HG03460 (cell line): ENCODE data around the gene MATN4.

Experiments
- ATAC-seq: cut with Tn5 transposase; IDR thresholded peaks from one replicate; pipeline ENCODE4 v1.9.1; 2021; ENCODE audit not compliant: unreplicated experiment

The MATN4 gene

GRCh38 chr20:45293041-45294002, 14.8 kb downstream of the MATN4 start:
- ATAC-seq = no peak

GRCh38 chr20:45292343-45292742, 15.8 kb downstream of the MATN4 start:
- no peak for ATAC-seq

- ATAC-seq = no peak
These were observed 16.6 kb downstream of the MATN4 start for GRCh38 chr20:45291526-45291925.

- ATAC-seq = no peak
These were observed 17.3 kb downstream of the MATN4 start for GRCh38 chr20:45290677-45291355.

- ATAC-seq = no peak
These were observed 18.0 kb downstream of the MATN4 start for GRCh38 chr20:45289942-45290676.

GRCh38 chr20:45288860-45289259, 19.2 kb downstream of the MATN4 start:
- no peak for ATAC-seq

GRCh38 chr20:45288376-45288775, 19.7 kb downstream of the MATN4 start:
- no peak for ATAC-seq

GRCh38 chr20:45283551-45284057, 24.5 kb downstream of the MATN4 start:
- no peak for ATAC-seq

GRCh38 chr20:45282700-45283550, 25.2 kb downstream of the MATN4 start:
- no peak for ATAC-seq

- no peak for ATAC-seq
These were observed 28.1 kb downstream of the MATN4 start for GRCh38 chr20:45279992-45280391.

- ATAC-seq = no peak
These were observed 32.8 kb downstream of the MATN4 start for GRCh38 chr20:45275338-45275737.

GRCh38 chr20:45269754-45270270, 38.3 kb downstream of the MATN4 start:
- ATAC-seq = no peak

- no peak for ATAC-seq
These were observed 39.0 kb downstream of the MATN4 start for GRCh38 chr20:45269056-45269455.

- ATAC-seq = no peak
These were observed 39.6 kb downstream of the MATN4 start for GRCh38 chr20:45268531-45268930.

- ATAC-seq = no peak
These were observed 41.1 kb downstream of the MATN4 start for GRCh38 chr20:45266977-45267376.

GRCh38 chr20:45263556-45264266, 44.4 kb downstream of the MATN4 start:
- no peak for ATAC-seq

GRCh38 chr20:45258664-45259063, 49.4 kb downstream of the MATN4 start:
- no peak for ATAC-seq

- no peak for ATAC-seq
These were observed 49.8 kb downstream of the MATN4 start for GRCh38 chr20:45258259-45258658.

GRCh38 chr20:45257711-45258110, 50.4 kb downstream of the MATN4 start:
- ATAC-seq = no peak
